Central memory CD4-positive, alpha-beta T cell (primary cell): ENCODE data around the gene CBFA2T3.
"Not testable (repeated sequence)": the region's sequence is repeated elsewhere in the genome, so short reads cannot be mapped to it uniquely, and the experiment has no call there.

ENCODE experiments used
- DNase-seq: peaks from one replicate; pipeline ENCODE4 v3.0.0; 2022
- total RNA-seq, 3 experiments: gene quantifications; one replicate each; lab custom pipeline; 2026; lab: John Stamatoyannopoulos, UW

Gene CBFA2T3
- 0 to 0.07 (median 0) reads per million in 3 experiments for total RNA-seq

- no peak for DNase-seq
Observed at GRCh38 chr16:88977018-88977811, at the start of gene CBFA2T3. Gene CBFA2T3 (minus strand): TSS chr16:88977207. CDS start chr16:88976807, 400 bp downstream.

GRCh38 chr16:89026121-89026612 lies 49.2 kb upstream of the CBFA2T3 start:
- DNase-seq, result peak; percentile 17

GRCh38 chr16:89025636-89026035 lies 48.6 kb upstream of the CBFA2T3 start:
- DNase-seq, result no peak

DNA sequence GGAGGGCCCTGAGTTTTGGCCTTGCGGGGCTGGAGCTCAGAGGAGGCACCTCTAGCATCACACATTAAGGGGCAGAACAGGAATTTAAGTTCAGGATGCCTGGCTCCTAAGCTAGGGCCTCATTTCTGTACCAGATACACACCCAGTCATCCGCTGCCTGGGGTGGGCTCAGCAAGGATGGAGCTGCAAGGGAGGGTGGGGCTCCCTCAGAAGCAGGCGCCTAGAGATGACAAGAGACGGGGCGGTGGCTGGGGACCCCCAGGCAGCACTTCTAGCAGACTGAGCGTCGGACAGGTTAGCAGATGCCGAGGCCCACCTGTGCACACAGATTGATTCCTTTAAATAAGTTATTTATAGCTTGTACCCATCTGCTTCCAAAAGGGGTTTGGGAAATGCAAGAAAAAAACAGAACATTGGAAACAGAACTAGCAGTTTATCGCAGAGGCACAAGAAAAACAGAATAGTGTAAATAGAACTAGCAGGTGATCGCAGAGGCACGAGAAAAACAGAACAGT lies 47.6 kb upstream of the CBFA2T3 start:
- DNase-seq, result no peak

- no peak for DNase-seq
Observed at GRCh38 chr16:89023621-89024511, 46.9 kb upstream of the CBFA2T3 start.

DNA sequence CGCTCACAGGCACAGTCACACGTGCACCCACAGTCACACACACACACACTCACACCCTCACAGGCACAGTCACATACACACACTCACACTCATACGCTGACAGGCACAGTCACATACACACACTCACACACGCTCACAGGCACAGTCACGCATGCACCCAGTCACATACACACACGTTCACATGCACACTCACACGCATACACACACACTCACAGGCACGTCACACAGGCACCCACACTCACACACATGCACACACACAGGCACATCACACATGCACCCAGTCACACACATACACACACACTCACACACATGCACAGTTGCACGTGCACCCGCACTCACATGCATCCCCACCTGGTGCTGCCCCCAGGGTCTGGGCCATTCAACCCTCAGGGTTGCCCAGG lies 46.1 kb upstream of the CBFA2T3 start:
- no peak for DNase-seq

DNA sequence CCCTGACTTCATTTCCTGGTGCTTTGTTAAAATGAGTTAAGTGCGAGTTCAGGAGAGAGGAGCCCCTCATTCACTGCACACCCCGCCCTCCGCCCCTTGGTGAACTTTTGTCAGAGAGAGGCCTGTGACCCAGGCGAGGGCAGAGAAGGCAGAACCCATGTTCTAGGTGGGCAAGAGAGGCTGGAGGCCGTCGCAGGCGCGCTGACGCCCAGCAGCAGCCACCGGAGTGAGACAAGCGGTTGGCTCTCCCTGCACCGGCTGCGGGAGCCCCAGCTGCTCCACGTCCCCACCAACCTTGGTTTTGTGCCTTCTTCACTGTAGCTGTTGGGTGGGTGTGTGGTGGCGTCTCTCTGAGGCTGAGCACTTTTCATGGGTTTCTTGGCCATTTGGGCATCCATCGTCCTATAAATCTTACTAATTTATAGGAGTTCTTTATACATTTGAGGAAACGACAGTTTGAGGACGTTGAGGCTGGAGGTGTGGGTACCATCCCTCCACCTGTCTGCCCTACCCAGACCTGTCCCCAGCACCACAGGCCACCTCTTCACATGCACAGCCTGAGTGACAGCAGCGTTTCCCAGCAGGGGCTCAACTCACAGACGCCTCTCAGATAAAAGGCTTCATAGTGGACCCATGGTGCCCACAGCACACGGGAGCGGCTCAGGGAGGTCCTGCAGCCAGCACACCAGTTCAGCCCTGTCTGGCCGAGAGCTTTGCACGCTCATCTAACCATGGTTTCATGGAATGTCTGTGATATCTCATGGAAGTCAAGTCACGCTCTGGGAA lies 45.2 kb upstream of the CBFA2T3 start:
- no peak for DNase-seq

- no peak for DNase-seq
Observed at GRCh38 chr16:89020925-89021595, 44.1 kb upstream of the CBFA2T3 start.

GRCh38 chr16:89020068-89020924 lies 43.3 kb upstream of the CBFA2T3 start:
- DNase-seq, result no peak

GRCh38 chr16:89019511-89019910 lies 42.5 kb upstream of the CBFA2T3 start:
- DNase-seq, result no peak

DNA sequence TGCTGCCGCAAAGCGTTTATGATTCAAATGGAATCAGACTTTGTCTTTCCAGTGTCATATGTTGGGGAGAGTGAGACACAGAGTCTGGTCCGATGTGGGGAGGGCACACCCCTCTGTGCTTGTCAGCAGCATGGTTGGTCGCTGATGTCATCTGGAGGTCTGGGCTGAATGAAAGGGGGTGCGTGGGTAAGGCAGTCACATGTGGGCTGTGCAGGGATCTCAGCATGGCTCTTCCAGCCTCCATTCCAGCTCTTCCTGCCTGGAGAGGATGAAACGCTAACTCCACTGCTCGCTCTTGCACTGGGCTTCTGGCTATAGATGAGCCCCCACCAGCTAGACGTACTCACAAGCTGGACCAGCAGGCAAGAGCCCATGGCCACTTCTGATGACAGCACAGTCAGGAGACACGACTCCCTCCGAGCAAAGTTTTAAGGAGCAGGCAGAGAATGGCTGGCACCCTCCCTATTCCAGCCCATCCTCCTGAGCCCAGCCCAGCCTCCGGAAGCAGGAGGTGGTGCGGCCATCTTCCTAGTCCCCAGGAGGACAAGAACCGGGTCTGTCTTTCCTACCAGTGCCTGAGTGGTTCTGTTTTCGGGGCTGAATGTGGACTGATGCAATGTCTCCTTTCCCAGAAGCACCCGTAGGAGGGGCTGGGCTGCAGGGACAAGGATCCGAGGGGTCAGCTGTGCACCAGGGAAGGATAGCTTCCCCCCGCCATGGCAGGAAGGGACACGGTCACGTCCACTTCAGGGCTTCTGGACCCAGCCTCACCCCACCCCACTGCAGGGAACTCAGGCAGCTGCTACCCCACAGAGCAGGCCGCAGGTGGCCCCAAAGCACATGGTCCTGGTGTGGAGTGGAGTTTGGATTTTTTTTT lies 41.5 kb upstream of the CBFA2T3 start:
- DNase-seq, result no peak

GRCh38 chr16:89017543-89018281 lies 40.7 kb upstream of the CBFA2T3 start:
- no peak for DNase-seq

DNA sequence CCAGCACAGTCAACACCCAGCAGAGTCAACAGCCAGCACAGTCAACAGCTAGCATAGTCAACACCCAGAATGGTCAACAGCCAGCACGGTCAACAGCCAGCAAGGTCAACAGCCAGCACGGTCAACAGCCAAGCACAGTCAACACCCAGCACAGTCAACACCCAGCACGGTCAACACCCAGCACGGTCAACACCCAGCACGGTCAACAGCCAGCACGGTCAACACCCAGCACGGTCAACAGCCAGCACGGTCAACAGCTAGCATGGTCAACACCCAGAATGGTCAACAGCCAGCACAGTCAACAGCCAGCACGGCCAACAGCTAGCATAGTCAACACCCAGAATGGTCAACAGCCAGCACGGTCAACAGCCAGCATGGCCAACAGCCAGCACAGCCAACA lies 39.6 kb upstream of the CBFA2T3 start:
- not testable (repeated sequence) for DNase-seq

DNA sequence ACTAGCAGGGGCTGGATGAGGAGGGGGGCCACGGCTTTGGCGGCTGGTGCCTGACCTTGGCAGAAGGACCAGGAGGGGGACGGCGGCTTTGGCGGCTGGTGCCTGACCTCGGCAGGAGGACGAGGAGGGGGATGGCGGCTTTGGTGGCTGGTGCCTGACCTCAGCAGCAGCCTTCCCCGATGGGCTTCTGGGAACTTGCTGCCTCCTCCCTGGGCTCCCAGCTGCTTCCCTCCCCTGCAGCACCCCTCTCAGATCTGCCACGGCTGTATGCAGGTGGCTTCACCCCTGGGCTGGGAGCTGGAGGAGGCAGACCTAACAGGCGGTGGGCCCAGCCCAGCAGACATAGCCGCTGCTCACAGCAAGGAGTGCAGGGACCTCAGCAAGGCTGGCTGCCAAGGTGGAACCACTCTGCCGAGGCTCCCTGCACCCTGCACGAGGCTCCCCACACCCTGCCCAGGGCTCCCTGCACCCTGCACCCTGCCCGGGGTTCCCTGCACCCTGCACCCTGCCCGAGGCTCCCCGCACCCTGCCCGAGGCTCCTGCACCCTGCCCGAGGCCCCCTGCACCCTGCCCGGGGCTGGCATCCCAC lies 38.4 kb upstream of the CBFA2T3 start:
- DNase-seq, result no peak

GRCh38 chr16:89014403-89015230 lies 37.6 kb upstream of the CBFA2T3 start:
- no peak for DNase-seq

DNA sequence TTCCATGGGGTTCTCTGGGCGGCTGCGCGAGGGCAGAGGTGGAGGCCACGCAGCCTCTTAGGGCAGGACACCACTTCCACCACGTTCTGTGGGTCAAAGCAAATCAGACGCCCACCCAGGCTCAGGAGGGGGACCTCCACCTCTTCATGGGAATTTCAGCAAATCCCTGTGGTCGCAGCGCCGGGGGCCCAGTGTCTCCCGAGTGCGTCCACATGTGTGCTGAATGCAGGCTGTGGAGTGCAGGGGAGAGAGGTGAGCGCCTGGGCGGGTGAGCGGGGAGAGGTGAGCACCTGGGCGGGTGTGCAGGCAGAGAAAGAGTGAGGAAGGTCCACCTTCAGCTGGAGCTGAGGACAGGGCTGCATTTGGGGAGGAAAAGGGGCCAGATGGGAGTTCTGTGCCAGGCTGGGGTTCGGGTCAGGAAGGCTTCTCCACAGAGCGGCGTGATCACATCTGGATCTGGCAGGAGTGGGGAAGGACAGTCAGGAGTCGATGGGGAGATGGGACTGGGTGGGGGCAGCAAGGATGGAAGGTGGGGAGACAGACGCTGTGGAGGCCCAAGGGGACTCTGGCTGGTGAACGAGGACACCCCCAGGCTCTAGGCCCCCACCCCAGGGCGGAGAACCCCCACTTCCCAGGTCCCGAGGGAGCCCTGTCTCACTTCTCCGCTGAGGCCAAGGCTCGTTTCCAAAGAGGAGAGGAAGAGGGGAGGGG lies 36.8 kb upstream of the CBFA2T3 start:
- DNase-seq, result no peak

DNA sequence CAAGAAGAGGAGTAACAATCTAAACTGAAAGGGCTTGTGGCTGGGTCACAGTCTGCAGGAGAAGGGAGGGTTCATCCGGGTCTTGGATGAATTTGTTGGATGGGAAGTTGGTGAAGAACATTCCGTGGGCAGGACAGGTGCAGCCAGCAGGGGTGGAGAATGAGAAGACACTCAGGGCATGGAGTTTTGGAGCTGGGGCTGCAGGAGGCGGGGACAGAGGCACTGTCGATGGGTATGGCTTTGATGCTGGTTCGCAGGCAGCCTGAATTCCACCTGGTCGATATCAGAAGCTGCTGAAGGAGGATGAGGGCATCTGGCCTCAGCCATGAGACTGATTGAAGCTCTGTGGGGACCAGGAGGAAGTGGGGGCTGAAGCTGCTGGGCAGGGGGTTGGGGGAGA lies 36.1 kb upstream of the CBFA2T3 start:
- no peak for DNase-seq
